ENCODE results near the gene ADAMTSL1. TPM values are rescaled to one million over a fixed set of nuclear protein-coding genes. Genes with fewer than 3 reads are reported as not detected.

ADAMTSL1 gene
- total and polyA plus RNA-seq, 2 of the 8 experiments (the other 6 are each of a cell fraction or from before 2014, with no cell fraction given) = 0.84 to 1.1 TPM

DNA sequence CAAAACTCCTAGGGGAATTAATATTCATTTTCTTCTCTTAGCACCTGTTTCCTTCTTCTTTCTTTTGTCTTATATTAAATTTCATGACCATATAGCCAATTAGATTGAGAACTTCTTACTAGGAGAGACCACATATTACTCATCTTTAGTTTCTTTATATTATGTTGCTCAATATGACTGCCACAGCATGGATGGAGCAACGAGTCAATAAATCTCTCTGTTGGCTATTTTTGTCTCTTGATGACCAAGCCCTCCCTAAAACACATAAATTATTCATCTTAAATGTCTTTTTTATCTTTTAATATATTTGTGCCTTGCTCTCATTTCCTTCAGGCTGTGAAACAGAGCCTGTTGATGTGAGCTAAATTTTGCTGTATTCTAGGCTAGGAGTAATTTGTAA is 123.0 kb downstream of the ADAMTSL1 start:
- POLR2A ChIA-PET (ENCODE audit: partially characterized antibody) = no interaction called here

More for the DNA sequence above, 123.0 kb downstream of the ADAMTSL1 start:
- Histone ChIP-seq H2BK12ac (ENCODE audit: low read depth, low read length) (no peak overlapping the region), H2BK20ac (ENCODE audit: low read length) (no peak overlapping the region), H4K20me1 (replicated peaks in 1 of 2; ENCODE audit: control insufficient read depth in 1 of 2, insufficient read depth in 2 of 2, low read length in 2 of 2) (no peaks in the 10 kb centered on the region), H3K79me2 (ENCODE audit: control insufficient read depth in 1 of 2, insufficient read depth in 2 of 2, low read length in 2 of 2) (no peaks in the 10 kb centered on the region), H3K14ac (ENCODE audit: insufficient read length) (no peak overlapping the region), H3K4me2 (ENCODE audit: insufficient read depth in 1 of 2, low read depth in 2 of 2, low read length in 2 of 2) (no peak overlapping the region), H2BK120ac (replicated peaks; ENCODE audit: low read depth, low read length) (no peak overlapping the region), H2BK5ac (ENCODE audit: low read depth, low read length) (no peak overlapping the region), H4K8ac (ENCODE audit: extremely low read depth, insufficient read depth, low read length) (no peak overlapping the region), H3K23me2 (ENCODE audit: low read depth, low read length) (no peaks in the 10 kb centered on the region), H3K18ac (ENCODE audit: extremely low read depth, low read length) (no peak overlapping the region), H3K4me3 (ENCODE audit: extremely low read depth in 1 of 4, insufficient read depth in 2 of 4, low read depth in 3 of 4, low read length in 4 of 4) (no peak overlapping the region), H3K9ac (replicated peaks in 1 of 4; ENCODE audit: extremely low read depth in 1 of 4, low read depth in 3 of 4, low read length in 3 of 4) (no peak overlapping the region), H3K36me3 (ENCODE audit: control insufficient read depth in 2 of 4, insufficient read depth in 4 of 4, low read length in 3 of 4) (no peaks in the 10 kb centered on the region), H3K4me1 (replicated peaks in 1 of 4; ENCODE audit: control insufficient read depth in 3 of 4, insufficient read depth in 4 of 4, low read length in 3 of 4) (no peaks in the 10 kb centered on the region), H2AFZ (ENCODE audit: low read length) (no peak overlapping the region), H4K5ac (ENCODE audit: insufficient read length, low read depth, low read length) (no peak overlapping the region), H3K56ac (replicated peaks; ENCODE audit: insufficient read length, low read depth, low read length) (no peak overlapping the region), H2AK5ac (ENCODE audit: low read depth, low read length) (no peak overlapping the region), H2BK15ac (ENCODE audit: low read length) (no peak overlapping the region), H4K91ac (replicated peaks; ENCODE audit: insufficient read length, low read length) (no peak overlapping the region), H3K4ac (replicated peaks; ENCODE audit: insufficient read length, low read depth, low read length) (no peak overlapping the region), H3K27me3 (replicated peaks in 1 of 4; ENCODE audit: control insufficient read depth in 3 of 4, extremely low read depth in 1 of 4, insufficient read depth in 3 of 4, low read length in 3 of 4) (no peaks in the 10 kb centered on the region), H3K23ac (ENCODE audit: insufficient read length) (no peak overlapping the region), H3K79me1 (ENCODE audit: low read depth, low read length) (no peaks in the 10 kb centered on the region), H3K27ac (ENCODE audit: low read depth, low read length) (no peak overlapping the region), H3K9me3 (ENCODE audit: insufficient read depth in 2 of 2, low read depth in 1 of 2, low read length in 1 of 2) (peaks cover 0 to 1% of the 10 kb centered on the region in 2 experiments; a peak in 1 of 4 replicates)
- FAIRE-seq (no peak), DNase-seq (ENCODE audit: low read depth in 1 of 2, low spot score in 2 of 2) (no peak)
- CTCF ChIA-PET (ENCODE audit: partially characterized antibody) = no interaction called here
- 89% methylated on average over 1 of the region's 1 CpG; no CpG with 5 or more reads in 1 of the 2 experiments for WGBS, 2 experiments (ENCODE audit: extremely low coverage in 1 of 2, insufficient coverage in 1 of 2, insufficient read length in 1 of 2, insufficient replicate concordance in 2 of 2, low coverage in 1 of 2, low lambda C conversion rate in 2 of 2, missing lambda C conversion rate in 1 of 2)
- TF ChIP-seq RXRA (IDR thresholded peaks at IDR 0.05; ENCODE audit: insufficient read depth, low read depth, low read length) (no peak), JUN (IDR thresholded peaks at IDR 0.05; ENCODE audit: low read depth, low read length) (no peak), CREB1 (IDR thresholded peaks at IDR 0.05) (no peak), TAF7 (optimal IDR thresholded peaks at IDR 0.05; ENCODE audit: borderline replicate concordance, low read depth, low read length) (no peak), CBX5 (IDR thresholded peaks at IDR 0.05; ENCODE audit: low read depth, low read length) (no peak), MAX (IDR thresholded peaks at IDR 0.05) (no peak), CHD1 (IDR thresholded peaks at IDR 0.05; ENCODE audit: low read depth, low read length) (no peak), EGR1 (IDR thresholded peaks at IDR 0.05; ENCODE audit: borderline replicate concordance, low read depth, low read length) (no peak), HDAC2 (IDR thresholded peaks at IDR 0.05; ENCODE audit: borderline replicate concordance in 1 of 2, low read depth in 2 of 2, low read length in 2 of 2) (no peak), RBBP5 (IDR thresholded peaks at IDR 0.05; ENCODE audit: borderline replicate concordance, low read depth, low read length) (no peak), ZNF274 (IDR thresholded peaks at IDR 0.05; ENCODE audit: borderline replicate concordance, extremely low read depth, low read length) (no peak)

Measured in H1 (cell line).